Endothelial cell of umbilical vein (primary cell): ENCODE data around the gene TEF. TPM values are rescaled to one million over a fixed set of nuclear protein-coding genes. Genes with fewer than 3 reads are reported as not detected.

Experiments
- BruUV-seq: library from RNA; stranded (reverse); fragments of 400-500 nt; replicated peaks from 2 replicates; lab custom pipeline; 2021; lab: Mats Ljungman, UMichigan
- CTCF ChIA-PET: fragments of 300-600, 350-600 bp; sonication (Branson Sonifier 250); formaldehyde crosslinking; loops from one replicate; lab custom pipeline; 2021; ENCODE audit warnings: antibody characterized with exemption, inconsistent platforms; lab: Charles Lee
- POLR2A ChIA-PET: fragments of 300-600, 350-600 bp; sonication (Branson Sonifier 250); formaldehyde crosslinking; loops from one replicate; lab custom pipeline; 2021; ENCODE audit warnings: antibody characterized with exemption, inconsistent platforms; lab: Charles Lee
- DNase-seq: peaks from one replicate; pipeline ENCODE4 v3.0.0-alpha.2; 2011; ENCODE audit warnings: low read depth, low spot score
- FAIRE-seq: peaks from 2 replicates; lab custom pipeline; 2011; peaks lifted over from hg19 to GRCh38; lab: Jason Lieb, UNC
- H2AFZ ChIP-seq: 2 replicates; pipeline ENCODE4 v1.6.0; 2012; ENCODE audit warnings: low read depth, low read length, control low read depth, inconsistent platforms
- H3K27ac ChIP-seq: 2 replicates; pipeline ENCODE4 v1.5.1; 2011; ENCODE audit warnings: low read depth, mild to moderate bottlenecking, control low read depth, low read length, moderate library complexity; ENCODE audit not compliant: insufficient read depth
- H3K27me3 ChIP-seq, 2 experiments: 2 replicates each; pipeline versions ENCODE4 v1.6.0 to v1.6.1; 2011; ENCODE audit warnings: low read length in 2 of 2, mixed read lengths in 1 of 2; ENCODE audit not compliant: control insufficient read depth in 2 of 2, insufficient read depth in 2 of 2
- H3K36me3 ChIP-seq, 2 experiments: 2 replicates in 1 of 2; 3 replicates in 1 of 2; pipeline ENCODE4 v1.5.1; 2011; ENCODE audit warnings: low read length in 2 of 2, mild to moderate bottlenecking in 1 of 2, moderate library complexity in 1 of 2; ENCODE audit not compliant: control insufficient read depth in 2 of 2, insufficient read depth in 2 of 2; ENCODE audit errors: extremely low read depth in 1 of 2
- H3K4me1 ChIP-seq: 3 replicates; pipeline ENCODE4 v1.5.1; 2011; ENCODE audit warnings: mild to moderate bottlenecking, low read length; ENCODE audit not compliant: control insufficient read depth, insufficient read depth; ENCODE audit errors: extremely low read depth
- H3K4me2 ChIP-seq: 2 replicates; pipeline ENCODE4 v1.6.1; 2011; ENCODE audit warnings: low read length, control low read depth, mixed read lengths; ENCODE audit not compliant: insufficient read depth
- H3K4me3 ChIP-seq, 3 experiments: fragments of 200-600 bp in 1 of 3; sonication (generic), shearing (Covaris generic) in 1 of 3; replicated peaks in 1 of 3; 2 replicates each; pipeline ENCODE4 v1.5.1; 2011 to 2016; ENCODE audit warnings: control low read depth in 3 of 3, low read length in 3 of 3, mild to moderate bottlenecking in 2 of 3, inconsistent platforms in 1 of 3, low read depth in 1 of 3, moderate library complexity in 1 of 3; ENCODE audit not compliant: insufficient read depth in 1 of 3
- H3K79me2 ChIP-seq: 2 replicates; pipeline ENCODE4 v1.6.0; 2012; ENCODE audit warnings: low read length, inconsistent platforms; ENCODE audit not compliant: control insufficient read depth, insufficient read depth
- H3K9ac ChIP-seq: replicated peaks from 2 replicates; pipeline ENCODE3; 2011; ENCODE audit warnings: low read length, control low read depth; ENCODE audit not compliant: insufficient read depth; ENCODE audit errors: extremely low read depth
- H3K9me1 ChIP-seq: replicated peaks from 3 replicates; pipeline ENCODE4 v1.6.0; 2011; ENCODE audit warnings: mild to moderate bottlenecking, low read length; ENCODE audit not compliant: control insufficient read depth, insufficient read depth; ENCODE audit errors: extremely low read depth
- H3K9me3 ChIP-seq: replicated peaks from 2 replicates; pipeline ENCODE4 v1.5.1; 2012; ENCODE audit warnings: low read length, inconsistent platforms; ENCODE audit not compliant: control insufficient read depth, insufficient read depth
- H4K20me1 ChIP-seq: replicated peaks from 2 replicates; pipeline ENCODE3; 2011; ENCODE audit warnings: mild to moderate bottlenecking, low read length; ENCODE audit not compliant: control insufficient read depth, insufficient read depth; ENCODE audit errors: extremely low read depth
- EZH2 ChIP-seq: IDR thresholded peaks from 2 replicates; pipeline ENCODE4 v1.6.1; 2012; ENCODE audit warnings: borderline replicate concordance, low read depth, mild to moderate bottlenecking, moderate library complexity, low read length, inconsistent platforms; ENCODE audit not compliant: severe bottlenecking
- FOS ChIP-seq: IDR thresholded peaks from 2 replicates; pipeline ENCODE4 v1.6.1; 2011; ENCODE audit warnings: mild to moderate bottlenecking, low read length, moderate library complexity, borderline replicate concordance; ENCODE audit not compliant: insufficient read depth
- GATA2 ChIP-seq: IDR thresholded peaks from 2 replicates; pipeline ENCODE4 v1.7.0; 2011; ENCODE audit warnings: low read depth, mild to moderate bottlenecking, moderate library complexity, mixed read lengths, low read length; ENCODE audit not compliant: insufficient read length, insufficient read depth
- JUN ChIP-seq: IDR thresholded peaks from 2 replicates; pipeline ENCODE4 v1.6.1; 2011; ENCODE audit warnings: borderline replicate concordance, low read depth; ENCODE audit not compliant: insufficient read length, insufficient read depth
- MAX ChIP-seq: IDR thresholded peaks from 2 replicates; pipeline ENCODE4 v1.6.1; 2011; ENCODE audit not compliant: insufficient read depth, insufficient read length
- MYC ChIP-seq: IDR thresholded peaks from one replicate; pipeline ENCODE4 v1.6.1; 2011; ENCODE audit warnings: mild to moderate bottlenecking, low read depth, low read length
- POLR2A ChIP-seq: IDR thresholded peaks from 2 replicates; pipeline ENCODE4 v1.6.1; 2012; ENCODE audit warnings: low read depth, mild to moderate bottlenecking, control low read depth, low read length
- POLR2AphosphoS5 ChIP-seq: IDR thresholded peaks from 2 replicates; pipeline ENCODE4 v1.6.1; 2012; ENCODE audit warnings: low read depth, mild to moderate bottlenecking, control low read depth, low read length, moderate library complexity; ENCODE audit not compliant: insufficient read depth
- dilution Hi-C: fragments of 300-500 bp; cut with MboI; formaldehyde crosslinking; loops from one replicate; pipeline ENCODE4 v1.15.0; 2019; ENCODE audit warnings: low sequenced_read_pairs; ENCODE audit not compliant: extremely low pct_ligation_motif_present
- intact Hi-C: fragments of 100-400 bp; cut with micrococcal nuclease; formaldehyde crosslinking; loops from one replicate; pipeline ENCODE4 v1.10.0; 2022
- polyA plus RNA-seq, 4 experiments: library from polyadenylated mRNA; depleted of rRNA in 3 of 4; stranded (reverse) in 3 of 4; unstranded in 1 of 4; fragments of >200 nt; gene quantifications; 2 replicates each; pipeline versions ENCODE4 v1.2.1 to v1.2.3, GENCODE V29; 2011 to 2012; ENCODE audit warnings: missing spikeins in 1 of 4
- total RNA-seq: library from RNA; stranded (reverse); gene quantifications from 2 replicates; pipeline ENCODE4 v1.2.3, GENCODE V29; 2021
- TF ChIP-seq, protein P1 (sequence below), 2 donors: IDR thresholded peaks; 1 replicate in 1 of 2; 2 replicates in 1 of 2; pipeline ENCODE4 v1.5.1; 2011; ENCODE audit warnings: low read length in 2 of 2, mild to moderate bottlenecking in 2 of 2, moderate library complexity in 2 of 2, control low read depth in 1 of 2, inconsistent platforms in 1 of 2, low read depth in 1 of 2; ENCODE audit not compliant: insufficient read depth in 1 of 2; ENCODE audit errors: extremely low read depth in 1 of 2

TEF gene
- total and polyA plus RNA-seq, 2 donors (not counting 3 experiments of a cell fraction or from before 2014, with no cell fraction given), result 2.2 to 4.0 TPM

DNA sequence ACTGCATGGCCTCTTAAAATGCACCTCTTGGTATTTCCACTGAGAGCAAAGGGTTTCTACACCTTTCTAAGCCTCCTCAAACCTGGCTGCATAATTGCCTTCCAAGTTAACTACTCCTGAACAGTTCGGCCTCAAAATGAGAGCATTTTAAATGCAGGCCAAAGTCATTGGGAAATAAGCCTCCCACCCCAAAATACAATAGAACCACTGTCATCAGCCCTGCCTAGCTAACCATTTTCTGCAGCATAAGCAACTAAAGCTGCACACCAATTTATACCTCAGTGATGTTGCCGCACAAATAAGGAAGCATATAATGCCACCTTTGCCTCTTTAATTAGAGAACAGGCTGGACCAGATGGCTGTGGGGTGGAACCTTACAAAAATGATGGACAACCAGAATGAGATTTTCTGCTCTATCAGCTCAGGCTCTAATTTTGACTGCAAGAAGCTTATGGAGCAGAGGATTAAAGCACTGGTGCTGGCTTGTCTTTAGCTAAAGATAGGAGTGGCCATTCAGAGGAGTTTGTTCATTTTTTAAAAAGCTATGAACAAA lies 60.6 kb downstream of the TEF start:
- Histone ChIP-seq H3K27me3 (no peaks in the 10 kb centered on the region), H3K9me3 (no peaks in the 10 kb centered on the region), H3K79me2 (peaks cover 78% of the 10 kb centered on the region), H3K36me3 (peaks cover 4 to 5% of the 10 kb centered on the region in 2 experiments), H3K4me2 (no peak overlapping the region), H3K9ac (no peak overlapping the region), H4K20me1 (peaks cover 4% of the 10 kb centered on the region), H3K4me1 (peaks cover 4% of the 10 kb centered on the region), H3K9me1 (no peaks in the 10 kb centered on the region), H3K27ac (no peak overlapping the region), H3K4me3 (no peak overlapping the region), H2AFZ (no peak overlapping the region)
- DNase-seq (no peak), FAIRE-seq (no peak)
- dilution Hi-C loops, result no loop called here
- no peak for TF ChIP-seq MYC
- TF ChIP-seq POLR2A, result no peak
- no peak for TF ChIP-seq POLR2AphosphoS5
- TF ChIP-seq JUN, result no peak
- TF ChIP-seq, protein P1, sequence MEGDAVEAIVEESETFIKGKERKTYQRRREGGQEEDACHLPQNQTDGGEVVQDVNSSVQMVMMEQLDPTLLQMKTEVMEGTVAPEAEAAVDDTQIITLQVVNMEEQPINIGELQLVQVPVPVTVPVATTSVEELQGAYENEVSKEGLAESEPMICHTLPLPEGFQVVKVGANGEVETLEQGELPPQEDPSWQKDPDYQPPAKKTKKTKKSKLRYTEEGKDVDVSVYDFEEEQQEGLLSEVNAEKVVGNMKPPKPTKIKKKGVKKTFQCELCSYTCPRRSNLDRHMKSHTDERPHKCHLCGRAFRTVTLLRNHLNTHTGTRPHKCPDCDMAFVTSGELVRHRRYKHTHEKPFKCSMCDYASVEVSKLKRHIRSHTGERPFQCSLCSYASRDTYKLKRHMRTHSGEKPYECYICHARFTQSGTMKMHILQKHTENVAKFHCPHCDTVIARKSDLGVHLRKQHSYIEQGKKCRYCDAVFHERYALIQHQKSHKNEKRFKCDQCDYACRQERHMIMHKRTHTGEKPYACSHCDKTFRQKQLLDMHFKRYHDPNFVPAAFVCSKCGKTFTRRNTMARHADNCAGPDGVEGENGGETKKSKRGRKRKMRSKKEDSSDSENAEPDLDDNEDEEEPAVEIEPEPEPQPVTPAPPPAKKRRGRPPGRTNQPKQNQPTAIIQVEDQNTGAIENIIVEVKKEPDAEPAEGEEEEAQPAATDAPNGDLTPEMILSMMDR (IDR thresholded peaks at IDR 0.05; ENCODE audit: extremely low read depth in 1 of 2, insufficient read depth in 1 of 2, low read depth in 1 of 2, low read length in 2 of 2), result no peak
- no peak for TF ChIP-seq MAX
- TF ChIP-seq GATA2, result no peak
- TF ChIP-seq EZH2, result no peak
- TF ChIP-seq FOS, result no peak
- CTCF ChIA-PET, result interaction anchor here (1.0 to 1.3 kb wide), 2 partner anchors 27 to 75 kb away, joined by 3 to 4 read pairs; partner anchors contain the start of genes ACO2 and PHF5A
- no TSS peak for BruUV-seq
- POLR2A ChIA-PET, result no interaction called here
- intact Hi-C loops, result no loop called here
